Motor neuron (in vitro differentiated cells): ENCODE data around the gene MAP7. TPM values are rescaled to one million over a fixed set of nuclear protein-coding genes. Genes with fewer than 3 reads are reported as not detected.

Experiments used
- ATAC-seq, 8 experiments: fragments of 200-7000 bp; cut with Tn5 transposase; replicated peaks in 6 of 8; 2 replicates each; pipeline ENCODE4 v1.8.0; 2021; ENCODE audit warnings: mild to moderate bottlenecking in 8 of 8, moderate library complexity in 8 of 8
- H3K27ac ChIP-seq, 2 donors: fragments of 250-450 bp; sonication (Bioruptor Pico); 2 replicates each; pipeline ENCODE4 v1.9.0; 2021; ENCODE audit warnings: antibody characterized with exemption in 2 of 2, mild to moderate bottlenecking in 2 of 2, moderate library complexity in 1 of 2
- H3K4me1 ChIP-seq, 2 donors: fragments of 250-450 bp; sonication (Bioruptor Pico); replicated peaks in 1 of 2; 2 replicates each; pipeline ENCODE4 v1.6.1; 2021; ENCODE audit warnings: antibody characterized with exemption in 2 of 2, mild to moderate bottlenecking in 2 of 2, moderate library complexity in 1 of 2
- H3K4me3 ChIP-seq, 5 donors: fragments of 250-450 bp; sonication (Bioruptor Pico); 2 replicates each; pipeline ENCODE4 v1.9.0; 2021; ENCODE audit warnings: antibody characterized with exemption in 5 of 5, mild to moderate bottlenecking in 5 of 5, moderate library complexity in 4 of 5
- WGBS, 10 experiments: fragments of 450-650 bp; shearing (Covaris generic); methylation state at CpG; one replicate each; pipeline ENCODE4 v1.0.0; 2022; 5-methylcytosine and 5-hydroxymethylcytosine counted together
- in situ Hi-C, 9 experiments: fragments of 400-800 bp; cut with MboI; loops; one replicate each; pipeline ENCODE4 v1.15.0; 2021; ENCODE audit warnings: low sequenced_read_pairs in 9 of 9, low pct_unique_long_range_greater_than_20kb in 2 of 9; ENCODE audit not compliant: unreplicated experiment in 9 of 9
- total RNA-seq, 8 experiments: library from RNA; unstranded; fragments of 300-600 nt; gene quantifications; 2 replicates each; pipeline versions ENCODE4 v1.2.3 to v1.2.4, GENCODE V29; 2022

MAP7 gene
- total RNA-seq, 8 experiments from 2014 or later = 2.9 to 34.2 (median 12.3) TPM

DNA sequence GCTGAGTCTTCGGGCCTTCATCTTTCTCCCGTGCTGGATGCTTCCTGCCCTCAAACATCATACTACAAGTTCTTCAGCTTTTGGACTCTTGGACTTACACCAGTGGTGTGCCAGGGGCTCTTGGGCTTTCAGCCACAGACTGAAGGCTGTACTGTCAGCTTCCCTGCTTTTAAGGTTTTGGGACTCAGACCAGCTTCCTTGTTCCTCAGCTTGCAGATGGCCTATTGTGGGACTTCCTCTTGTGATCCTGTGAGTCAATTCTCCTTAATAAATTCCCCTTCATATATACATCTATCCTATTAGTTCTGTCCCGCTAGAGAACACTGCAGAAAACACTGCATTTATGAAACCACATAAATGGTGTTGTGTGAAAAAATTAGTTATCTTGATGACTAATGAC lies 246.7 kb downstream of the MAP7 start:
- in situ Hi-C loops = loop anchor here in 1 of 9 experiments (25.0 kb wide), 1 partner anchor 234 kb away; no protein-coding TSS in a partner anchor
- no peak for ATAC-seq
- WGBS, 10 experiments = 86 to 100% (median 94%) methylated on average over 1 to 3 of the region's 3 CpGs; no CpG with 5 or more reads in 5 of the 10 experiments
- Histone ChIP-seq H3K27ac (no peak overlapping the region), H3K4me3 (no peak overlapping the region), H3K4me1 (peaks cover 2 to 4% of the 10 kb centered on the region in 2 donors)

DNA sequence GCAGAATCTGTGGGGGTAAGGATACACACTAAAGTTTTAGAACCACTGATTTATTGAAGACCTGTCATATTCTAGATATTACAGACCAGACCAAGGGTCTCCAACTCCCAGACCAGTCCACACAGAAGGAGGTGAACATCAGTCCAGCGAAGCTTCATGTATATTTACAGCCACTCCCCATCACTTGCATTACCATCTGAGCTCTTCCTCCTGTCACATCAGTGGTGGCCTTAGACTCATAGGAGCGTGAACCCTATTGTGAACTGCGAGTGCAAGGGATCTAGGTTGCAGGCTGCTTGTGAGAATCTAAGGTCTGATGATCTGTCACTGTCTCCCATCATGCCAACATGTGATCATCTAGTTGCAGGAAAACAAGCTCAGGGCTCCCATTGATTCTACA lies 255.6 kb downstream of the MAP7 start:
- in situ Hi-C loops = loop anchor here in 1 of 9 experiments (25.0 kb wide), 1 partner anchor 243 kb away; no protein-coding TSS in a partner anchor
- peaks cover 7 to 12% of the 10 kb centered on the region in 2 donors for H3K4me1 ChIP-seq
- no peak overlapping the region for H3K4me3 ChIP-seq
- ATAC-seq = no peak
- H3K27ac ChIP-seq = no peak overlapping the region
- 60 to 100% (median 92%) methylated on average over 1 to 3 of the region's 3 CpGs; no CpG with 5 or more reads in 3 of the 10 experiments for WGBS, 10 experiments

Other genes with a start within 250 kb of the MAP7 start
- 1 to 10 TPM in 5 of 8 experiments, under 1 TPM in 3; 0.58 to 6.6 (median 1.2) TPM for gene MAP3K5, start 242.1 kb upstream of the MAP7 start, total RNA-seq